ENCODE measurements around the gene GPR31.
"Not testable (repeated sequence)": the region's sequence is repeated elsewhere in the genome, so short reads cannot be mapped to it uniquely, and the experiment has no call there.

DNA sequence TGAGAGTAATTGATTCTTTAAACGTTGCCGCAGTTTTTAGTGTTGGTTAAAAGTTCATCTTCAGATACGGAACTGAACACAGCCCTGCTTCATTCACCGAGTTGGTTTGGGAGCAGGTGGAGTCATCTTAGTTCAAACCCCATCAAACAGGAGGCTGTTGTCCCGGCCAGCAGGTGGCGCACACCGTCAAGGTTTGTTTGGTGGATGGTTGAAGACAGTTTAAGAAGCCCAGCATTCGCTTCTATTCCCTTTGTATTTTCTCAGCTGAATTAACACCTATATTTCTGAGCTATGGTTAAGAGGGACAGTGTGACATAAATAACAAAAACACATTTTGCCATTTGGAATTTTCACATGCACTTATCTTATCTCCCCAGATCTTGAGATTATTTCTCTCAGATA lies 25.1 kb upstream of the GPR31 start:
- TF ChIP-seq, protein P1, sequence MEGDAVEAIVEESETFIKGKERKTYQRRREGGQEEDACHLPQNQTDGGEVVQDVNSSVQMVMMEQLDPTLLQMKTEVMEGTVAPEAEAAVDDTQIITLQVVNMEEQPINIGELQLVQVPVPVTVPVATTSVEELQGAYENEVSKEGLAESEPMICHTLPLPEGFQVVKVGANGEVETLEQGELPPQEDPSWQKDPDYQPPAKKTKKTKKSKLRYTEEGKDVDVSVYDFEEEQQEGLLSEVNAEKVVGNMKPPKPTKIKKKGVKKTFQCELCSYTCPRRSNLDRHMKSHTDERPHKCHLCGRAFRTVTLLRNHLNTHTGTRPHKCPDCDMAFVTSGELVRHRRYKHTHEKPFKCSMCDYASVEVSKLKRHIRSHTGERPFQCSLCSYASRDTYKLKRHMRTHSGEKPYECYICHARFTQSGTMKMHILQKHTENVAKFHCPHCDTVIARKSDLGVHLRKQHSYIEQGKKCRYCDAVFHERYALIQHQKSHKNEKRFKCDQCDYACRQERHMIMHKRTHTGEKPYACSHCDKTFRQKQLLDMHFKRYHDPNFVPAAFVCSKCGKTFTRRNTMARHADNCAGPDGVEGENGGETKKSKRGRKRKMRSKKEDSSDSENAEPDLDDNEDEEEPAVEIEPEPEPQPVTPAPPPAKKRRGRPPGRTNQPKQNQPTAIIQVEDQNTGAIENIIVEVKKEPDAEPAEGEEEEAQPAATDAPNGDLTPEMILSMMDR (IDR thresholded peaks at IDR 0.05; ENCODE audit: insufficient read depth, low read depth, low read length) = not testable (repeated sequence)
- not testable (repeated sequence) for TF ChIP-seq EZH2 (IDR thresholded peaks at IDR 0.05; ENCODE audit: insufficient read depth, low read length)

Measured in astrocyte (in vitro differentiated cells and primary cell).